GM23248 (cell line): ENCODE measurements around the gene SLC45A2. TPM values are rescaled to one million over a fixed set of nuclear protein-coding genes. Genes with fewer than 3 reads are reported as not detected.

ENCODE experiments used
- DNase-seq: peaks from one replicate; pipeline ENCODE4 v3.0.0-alpha.2; 2015
- H2AFZ ChIP-seq: fragments of 200-600 bp; sonication (generic); 2 replicates; pipeline ENCODE4 v1.6.1; 2016; ENCODE audit warnings: antibody characterized with exemption
- H3F3A ChIP-seq: fragments of 200-600 bp; sonication (generic); 2 replicates; pipeline ENCODE4 v1.6.1; 2016; ENCODE audit warnings: mild to moderate bottlenecking, antibody characterized with exemption, mixed run types; ENCODE audit not compliant: insufficient read depth
- H3K27ac ChIP-seq: fragments of 200-600 bp; sonication (generic); 2 replicates; pipeline ENCODE4 v1.5.1; 2016; ENCODE audit warnings: mild to moderate bottlenecking
- H3K27me3 ChIP-seq: fragments of 200-600 bp; sonication (generic); replicated peaks from 2 replicates; pipeline ENCODE4 v1.6.1; 2016; ENCODE audit warnings: mild to moderate bottlenecking; ENCODE audit not compliant: insufficient read depth
- H3K36me3 ChIP-seq: fragments of 200-600 bp; sonication (generic); 2 replicates; pipeline ENCODE4 v1.6.1; 2016; ENCODE audit warnings: low read depth, mild to moderate bottlenecking
- H3K4me1 ChIP-seq: fragments of 200-600 bp; sonication (generic); 2 replicates; pipeline ENCODE4 v1.6.1; 2016; ENCODE audit warnings: mild to moderate bottlenecking; ENCODE audit not compliant: insufficient read depth
- H3K4me2 ChIP-seq: fragments of 200-600 bp; sonication (generic); one replicate; pipeline ENCODE4 v1.6.1; 2016; ENCODE audit warnings: mild to moderate bottlenecking; ENCODE audit not compliant: unreplicated experiment
- H3K4me3 ChIP-seq: fragments of 200-600 bp; sonication (generic); 2 replicates; pipeline ENCODE4 v1.5.1; 2016; ENCODE audit warnings: mild to moderate bottlenecking
- H3K79me2 ChIP-seq: fragments of 200-600 bp; sonication (generic); 2 replicates; pipeline ENCODE4 v1.6.1; 2016; ENCODE audit warnings: mild to moderate bottlenecking; ENCODE audit not compliant: insufficient read depth
- H3K9ac ChIP-seq: fragments of 200-600 bp; sonication (generic); 2 replicates; pipeline ENCODE4 v1.6.1; 2016; ENCODE audit warnings: mild to moderate bottlenecking
- H3K9me2 ChIP-seq: fragments of 200-600 bp; sonication (generic); 2 replicates; pipeline ENCODE4 v1.6.1; 2016; ENCODE audit warnings: mixed run types, mild to moderate bottlenecking, moderate library complexity; ENCODE audit not compliant: insufficient read depth
- H3K9me3 ChIP-seq: fragments of 200-600 bp; sonication (generic); one replicate; pipeline ENCODE4 v1.6.1; 2017; ENCODE audit warnings: low read depth
- H4K20me1 ChIP-seq: fragments of 200-600 bp; sonication (generic); 2 replicates; pipeline ENCODE4 v1.6.0; 2016; ENCODE audit not compliant: insufficient read depth
- EZH2 ChIP-seq: fragments of 200-600 bp; sonication (generic); IDR thresholded peaks from 2 replicates; pipeline ENCODE4 v1.6.1; 2018; ENCODE audit warnings: antibody characterized with exemption, mild to moderate bottlenecking; ENCODE audit not compliant: insufficient read depth, poor library complexity, severe bottlenecking
- EZH2phosphoT487 ChIP-seq: fragments of 200-600 bp; sonication (generic); IDR thresholded peaks from 2 replicates; pipeline ENCODE4 v1.6.1; 2018; ENCODE audit warnings: antibody characterized with exemption, moderate library complexity, mild to moderate bottlenecking, low read depth; ENCODE audit not compliant: insufficient read depth
- WGBS, 2 experiments: methylation state at CpG; one replicate each; pipeline ENCODE4 v1.1.6; 2015 to 2017; ENCODE audit warnings: low lambda C conversion rate in 2 of 2, low coverage in 1 of 2; ENCODE audit errors: missing lambda C conversion rate in 2 of 2; 5-methylcytosine and 5-hydroxymethylcytosine counted together
- in situ Hi-C: fragments of 300-500 bp; cut with MboI; formaldehyde crosslinking; loops from 2 replicates; pipeline ENCODE4 v1.15.0; 2020
- polyA plus RNA-seq: library from polyadenylated mRNA; unstranded; fragments of >200 nt; fragmentation: Nextera tagmentation; extraction: Ambion mirVana; gene quantifications from 2 replicates; pipeline ENCODE4 v1.2.1, GENCODE V29; 2016
- total RNA-seq: library from RNA; depleted of rRNA; stranded (reverse); fragments of >200 nt; shearing (Covaris generic); gene quantifications from 2 replicates; pipeline ENCODE4 v1.2.3, GENCODE V29; 2014

Gene SLC45A2
- total and polyA plus RNA-seq, 2 experiments from 2014 or later, result not detected

DNA sequence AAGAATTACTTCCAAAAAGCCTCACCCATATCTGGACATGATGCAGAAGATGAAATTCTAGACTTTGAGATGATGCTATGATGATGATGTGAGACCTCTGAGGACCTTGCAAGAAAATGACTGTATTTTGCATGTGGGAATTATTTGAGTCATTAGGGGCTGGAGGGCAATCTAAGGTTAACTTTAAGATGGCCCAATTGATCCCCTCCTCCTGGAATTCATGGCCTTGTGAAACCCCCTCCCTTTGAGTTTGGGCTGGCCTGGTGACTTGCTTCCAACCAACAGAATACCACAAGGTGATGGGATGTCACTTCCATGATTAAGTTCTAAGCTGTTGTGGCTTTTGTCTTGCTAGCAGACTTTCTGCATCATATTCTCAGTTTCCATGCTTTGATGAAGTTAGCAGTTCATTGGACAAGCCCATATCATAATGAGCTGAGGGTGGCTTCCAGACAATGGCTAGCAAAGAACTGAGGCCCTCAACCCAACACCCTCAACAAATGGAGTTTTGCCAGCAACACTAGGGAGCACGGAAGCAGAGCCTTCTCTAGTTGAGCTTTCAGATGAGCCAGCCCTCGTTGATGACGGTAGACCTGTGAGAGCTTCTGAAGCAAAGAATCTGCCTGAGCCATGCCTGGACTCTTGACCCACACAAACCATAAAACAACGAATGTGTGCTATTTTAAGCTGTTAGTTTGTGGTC, 30.8 kb upstream of the SLC45A2 start:
- no peak overlapping the region for H3K4me3 ChIP-seq
- H3K79me2 ChIP-seq, result no peaks in the 10 kb centered on the region
- H3K9me2 ChIP-seq, result no peaks in the 10 kb centered on the region
- H3K27ac ChIP-seq, result no peak overlapping the region
- H3K4me2 ChIP-seq, result no peak overlapping the region
- TF ChIP-seq EZH2, result no peak
- TF ChIP-seq EZH2phosphoT487, result no peak
- H2AFZ ChIP-seq, result no peak overlapping the region
- H3K9me3 ChIP-seq, result no peaks in the 10 kb centered on the region
- no peaks in the 10 kb centered on the region for H3K36me3 ChIP-seq
- H4K20me1 ChIP-seq, result no peaks in the 10 kb centered on the region
- no peak overlapping the region for H3K9ac ChIP-seq
- H3K4me1 ChIP-seq, result no peaks in the 10 kb centered on the region; the same call in 1 of the 2 replicates
- 80 to 81% methylated on average over 4 of the region's 4 CpGs for WGBS, 2 experiments
- in situ Hi-C loops, result loop anchor here (25.0 kb wide), 1 partner anchor 872 kb away; no protein-coding TSS in a partner anchor
- no peak for DNase-seq
- H3F3A ChIP-seq, result 0 out of 2 replicates have a peak, but pooled peaks cover 2% of the 10 kb centered on the region
- H3K27me3 ChIP-seq, result no peaks in the 10 kb centered on the region

DNA sequence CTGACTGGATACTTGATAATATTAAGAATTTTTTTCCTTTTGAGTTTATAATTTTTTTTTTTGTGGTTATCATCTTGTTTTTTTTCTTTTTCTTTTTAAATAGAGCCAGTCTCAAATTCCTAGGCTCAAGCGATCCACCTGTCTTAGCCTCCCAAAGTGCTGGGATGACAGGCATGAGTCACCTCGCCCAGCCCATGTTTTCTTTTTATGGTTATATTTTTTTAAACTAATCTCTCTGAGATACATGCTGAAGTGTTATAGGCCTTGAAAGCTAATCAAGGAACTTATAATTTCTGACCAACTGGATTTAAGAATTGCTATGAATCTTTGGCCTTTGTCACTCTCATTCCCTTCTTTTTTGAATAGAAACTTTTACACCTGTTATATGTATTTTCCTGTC, 30.1 kb upstream of the SLC45A2 start:
- no peak for TF ChIP-seq EZH2phosphoT487
- TF ChIP-seq EZH2, result no peak
- Histone ChIP-seq H3K9ac (no peak overlapping the region), H3K27me3 (no peaks in the 10 kb centered on the region), H3K27ac (no peak overlapping the region), H3F3A (peaks cover 8% of the 10 kb centered on the region), H3K4me2 (no peak overlapping the region), H2AFZ (no peak overlapping the region), H3K9me3 (no peaks in the 10 kb centered on the region), H3K9me2 (no peaks in the 10 kb centered on the region), H3K79me2 (no peaks in the 10 kb centered on the region), H3K36me3 (no peaks in the 10 kb centered on the region), H4K20me1 (no peaks in the 10 kb centered on the region), H3K4me1 (peaks cover under 1% of the 10 kb centered on the region; the same call in 1 of the 2 replicates), H3K4me3 (no peak overlapping the region)
- 77 to 86% methylated on average over 2 of the region's 2 CpGs for WGBS, 2 experiments
- DNase-seq, result no peak
- in situ Hi-C loops, result loop anchor here (25.0 kb wide), 1 partner anchor 873 kb away; no protein-coding TSS in a partner anchor

DNA sequence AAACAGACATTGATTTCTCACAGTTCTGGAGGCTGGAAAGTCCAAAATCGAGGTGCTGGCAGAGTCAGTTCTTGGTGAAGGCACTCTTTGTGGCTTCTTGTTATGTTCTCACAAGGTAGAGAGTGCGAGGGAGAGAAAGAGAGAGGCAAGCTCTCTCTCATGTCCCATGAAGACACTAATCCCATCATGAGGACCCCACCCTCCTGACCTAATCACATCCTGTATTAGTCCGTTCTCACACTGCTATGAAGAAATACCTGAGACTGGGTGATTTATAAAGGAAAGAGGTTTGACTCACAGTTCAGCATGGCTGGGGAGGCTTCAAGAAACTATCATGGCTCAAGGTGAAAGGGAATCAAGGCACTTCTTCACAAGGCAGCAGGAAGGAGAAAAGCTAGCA, 29.1 kb upstream of the SLC45A2 start:
- Histone ChIP-seq H3K4me3 (no peak overlapping the region), H3K9ac (no peak overlapping the region), H3K4me1 (peaks cover 11% of the 10 kb centered on the region), H3K79me2 (no peaks in the 10 kb centered on the region), H3K27ac (no peak overlapping the region), H3K4me2 (no peak overlapping the region), H2AFZ (no peak overlapping the region), H4K20me1 (no peaks in the 10 kb centered on the region), H3F3A (peaks cover 19% of the 10 kb centered on the region), H3K9me3 (no peaks in the 10 kb centered on the region), H3K27me3 (no peaks in the 10 kb centered on the region), H3K9me2 (no peaks in the 10 kb centered on the region), H3K36me3 (no peaks in the 10 kb centered on the region)
- no peak for DNase-seq
- TF ChIP-seq EZH2, result no peak
- TF ChIP-seq EZH2phosphoT487, result no peak
- in situ Hi-C loops, result loop anchor here (25.0 kb wide), 1 partner anchor 874 kb away; no protein-coding TSS in a partner anchor
- 87 to 90% methylated on average over 3 of the region's 3 CpGs for WGBS, 2 experiments

DNA sequence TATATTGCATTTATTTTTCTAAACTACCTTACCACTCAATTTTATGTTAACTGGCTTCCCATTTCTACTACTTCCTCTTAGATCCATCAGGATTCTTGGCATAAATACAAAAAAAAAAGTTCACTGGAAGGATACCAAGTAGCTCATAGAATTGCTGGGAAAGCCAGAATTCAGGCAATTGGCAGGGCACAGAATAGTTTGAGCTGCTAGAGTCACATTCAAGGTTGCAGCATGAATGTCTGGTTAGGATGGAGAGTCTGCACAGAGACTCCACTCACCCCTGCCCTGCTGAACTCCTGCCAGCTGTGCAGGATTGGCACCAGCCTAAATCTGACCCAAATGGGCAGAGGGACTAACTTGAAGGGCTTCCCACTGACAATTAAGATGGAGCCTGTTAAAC, 28.3 kb upstream of the SLC45A2 start:
- no peaks in the 10 kb centered on the region for H3K79me2 ChIP-seq
- no peak overlapping the region for H3K4me2 ChIP-seq
- no peak overlapping the region for H2AFZ ChIP-seq
- no peaks in the 10 kb centered on the region for H3K36me3 ChIP-seq
- H3K4me3 ChIP-seq, result no peak overlapping the region
- peaks cover 11% of the 10 kb centered on the region for H3K4me1 ChIP-seq
- TF ChIP-seq EZH2phosphoT487 (no peak), EZH2 (no peak)
- in situ Hi-C loops, result loop anchor here (25.0 kb wide), 1 partner anchor 875 kb away; no protein-coding TSS in a partner anchor
- no peaks in the 10 kb centered on the region for H3K9me2 ChIP-seq
- no peaks in the 10 kb centered on the region for H3K9me3 ChIP-seq
- H4K20me1 ChIP-seq, result no peaks in the 10 kb centered on the region
- H3F3A ChIP-seq, result peaks cover 24% of the 10 kb centered on the region
- DNase-seq, result peak; percentile 16
- no peak overlapping the region for H3K27ac ChIP-seq
- H3K9ac ChIP-seq, result no peak overlapping the region
- H3K27me3 ChIP-seq, result no peaks in the 10 kb centered on the region
